ENCODE measurements around the gene LRRC71.

Gene LRRC71

GRCh38 chr1:156912310-156912709, 8.1 kb upstream of the LRRC71 start:
- TF ChIP-seq CTCF (IDR thresholded peaks at IDR 0.05; ENCODE audit: insufficient read depth, low read length, poor library complexity, severe bottlenecking) = no peak
- no peak for DNase-seq (ENCODE audit: extremely low read depth, insufficient read length)
- H3K36me3 ChIP-seq (ENCODE audit: control insufficient read depth, insufficient read depth, low read length) = no peaks in the 10 kb centered on the region
- H3K27me3 ChIP-seq (replicated peaks; ENCODE audit: control insufficient read depth, insufficient read depth, low read length) = no peaks in the 10 kb centered on the region; the same call in none of the 2 replicates
- no peak overlapping the region for H3K4me3 ChIP-seq (replicated peaks; ENCODE audit: low read depth, low read length)

- no peak for DNase-seq (ENCODE audit: extremely low read depth, insufficient read length)
- Histone ChIP-seq H3K27me3 (replicated peaks; ENCODE audit: control insufficient read depth, insufficient read depth, low read length) (no peaks in the 10 kb centered on the region; the same call in none of the 2 replicates), H3K36me3 (ENCODE audit: control insufficient read depth, insufficient read depth, low read length) (no peaks in the 10 kb centered on the region), H3K4me3 (replicated peaks; ENCODE audit: low read depth, low read length) (no peak overlapping the region)
- TF ChIP-seq CTCF (IDR thresholded peaks at IDR 0.05; ENCODE audit: insufficient read depth, low read length, poor library complexity, severe bottlenecking) = no peak
Measured at GRCh38 chr1:156912861-156913808, 7.3 kb upstream of the LRRC71 start.

GRCh38 chr1:156913809-156914387, 6.5 kb upstream of the LRRC71 start:
- no peak for DNase-seq (ENCODE audit: extremely low read depth, insufficient read length)
- no peaks in the 10 kb centered on the region for H3K36me3 ChIP-seq (ENCODE audit: control insufficient read depth, insufficient read depth, low read length)
- no peak overlapping the region for H3K4me3 ChIP-seq (replicated peaks; ENCODE audit: low read depth, low read length)
- no peak for TF ChIP-seq CTCF (IDR thresholded peaks at IDR 0.05; ENCODE audit: insufficient read depth, low read length, poor library complexity, severe bottlenecking)
- no peaks in the 10 kb centered on the region; the same call in none of the 2 replicates for H3K27me3 ChIP-seq (replicated peaks; ENCODE audit: control insufficient read depth, insufficient read depth, low read length)

- Histone ChIP-seq H3K4me3 (replicated peaks; ENCODE audit: low read depth, low read length) (no peak overlapping the region), H3K27me3 (replicated peaks; ENCODE audit: control insufficient read depth, insufficient read depth, low read length) (no peaks in the 10 kb centered on the region; the same call in none of the 2 replicates), H3K36me3 (ENCODE audit: control insufficient read depth, insufficient read depth, low read length) (no peaks in the 10 kb centered on the region)
- DNase-seq (ENCODE audit: extremely low read depth, insufficient read length) = no peak
- TF ChIP-seq CTCF (IDR thresholded peaks at IDR 0.05; ENCODE audit: insufficient read depth, low read length, poor library complexity, severe bottlenecking) = no peak
Measured at GRCh38 chr1:156914440-156914856, 6.0 kb upstream of the LRRC71 start.

- DNase-seq (ENCODE audit: extremely low read depth, insufficient read length) = no peak
- H3K27me3 ChIP-seq (replicated peaks; ENCODE audit: control insufficient read depth, insufficient read depth, low read length) = peaks cover 7% of the 10 kb centered on the region
- TF ChIP-seq CTCF (IDR thresholded peaks at IDR 0.05; ENCODE audit: insufficient read depth, low read length, poor library complexity, severe bottlenecking) = no peak
- H3K36me3 ChIP-seq (ENCODE audit: control insufficient read depth, insufficient read depth, low read length) = no peaks in the 10 kb centered on the region
- no peak overlapping the region for H3K4me3 ChIP-seq (replicated peaks; ENCODE audit: low read depth, low read length)
Measured at GRCh38 chr1:156921053-156921529, 659 bp downstream of the LRRC71 start.
